ENCODE results near the gene SPATA2L. TPM values are rescaled to one million over a fixed set of nuclear protein-coding genes. Genes with fewer than 3 reads are reported as not detected.

Gene SPATA2L
- total RNA-seq, 1 donor from 2014 or later, result 8.2 TPM

DNA sequence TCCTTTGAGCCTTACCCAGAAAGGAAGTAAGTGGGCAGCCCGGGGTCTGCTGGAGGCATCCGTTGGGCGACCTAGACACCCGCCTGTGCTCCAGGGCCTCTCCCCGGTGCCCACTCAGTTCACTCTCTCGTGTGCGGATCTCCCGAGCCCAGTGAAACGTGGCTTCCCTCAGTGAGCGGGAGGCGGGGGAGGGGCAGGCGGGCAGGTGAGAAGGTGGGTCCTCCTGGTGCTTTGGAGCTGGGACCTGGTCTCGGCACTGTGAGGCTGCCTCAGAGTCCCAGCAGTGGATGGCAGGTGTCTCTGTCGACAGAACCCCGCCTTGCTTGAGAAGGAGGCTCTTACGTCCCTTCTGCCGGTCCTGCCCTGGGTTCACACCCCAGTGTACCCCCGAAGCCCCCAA lies 27.8 kb upstream of the SPATA2L start:
- intact Hi-C loops (cut with micrococcal nuclease), result no loop called here

DNA sequence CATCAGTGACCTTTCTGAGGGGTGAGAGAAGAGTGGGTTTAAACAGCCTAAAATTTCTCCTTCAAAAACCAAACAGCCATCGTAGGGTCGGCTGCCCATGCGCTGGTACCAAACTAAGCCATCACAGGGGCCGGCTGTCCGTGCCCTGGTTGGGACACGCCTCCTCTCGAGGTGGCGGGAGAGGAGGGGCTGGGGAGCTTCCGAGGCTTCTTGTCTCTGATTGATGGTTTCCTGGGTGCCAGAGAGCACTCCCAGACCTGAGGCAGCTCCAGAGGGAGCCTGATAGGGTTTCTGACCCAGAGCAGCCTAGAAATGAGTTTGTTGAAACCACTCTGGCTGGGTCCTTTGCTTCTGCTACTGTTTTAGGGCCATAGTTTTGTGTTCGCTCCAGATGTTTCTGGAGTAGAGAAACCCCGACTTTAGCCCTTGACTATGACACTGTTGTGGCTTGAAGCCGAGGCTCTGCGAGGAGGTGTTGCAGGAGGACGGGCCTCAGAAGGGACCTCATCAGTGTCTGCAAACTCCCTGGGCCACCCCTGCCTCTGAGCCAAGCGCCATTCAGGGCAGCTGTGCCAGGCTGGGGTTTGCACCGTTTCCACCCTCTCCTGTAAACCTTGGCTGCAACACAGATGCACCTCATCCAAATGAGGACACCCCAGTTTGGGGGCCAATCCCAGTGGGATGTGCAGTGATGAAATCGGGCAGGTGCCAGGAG lies 26.1 kb upstream of the SPATA2L start:
- intact Hi-C loops (cut with micrococcal nuclease), result no loop called here

DNA sequence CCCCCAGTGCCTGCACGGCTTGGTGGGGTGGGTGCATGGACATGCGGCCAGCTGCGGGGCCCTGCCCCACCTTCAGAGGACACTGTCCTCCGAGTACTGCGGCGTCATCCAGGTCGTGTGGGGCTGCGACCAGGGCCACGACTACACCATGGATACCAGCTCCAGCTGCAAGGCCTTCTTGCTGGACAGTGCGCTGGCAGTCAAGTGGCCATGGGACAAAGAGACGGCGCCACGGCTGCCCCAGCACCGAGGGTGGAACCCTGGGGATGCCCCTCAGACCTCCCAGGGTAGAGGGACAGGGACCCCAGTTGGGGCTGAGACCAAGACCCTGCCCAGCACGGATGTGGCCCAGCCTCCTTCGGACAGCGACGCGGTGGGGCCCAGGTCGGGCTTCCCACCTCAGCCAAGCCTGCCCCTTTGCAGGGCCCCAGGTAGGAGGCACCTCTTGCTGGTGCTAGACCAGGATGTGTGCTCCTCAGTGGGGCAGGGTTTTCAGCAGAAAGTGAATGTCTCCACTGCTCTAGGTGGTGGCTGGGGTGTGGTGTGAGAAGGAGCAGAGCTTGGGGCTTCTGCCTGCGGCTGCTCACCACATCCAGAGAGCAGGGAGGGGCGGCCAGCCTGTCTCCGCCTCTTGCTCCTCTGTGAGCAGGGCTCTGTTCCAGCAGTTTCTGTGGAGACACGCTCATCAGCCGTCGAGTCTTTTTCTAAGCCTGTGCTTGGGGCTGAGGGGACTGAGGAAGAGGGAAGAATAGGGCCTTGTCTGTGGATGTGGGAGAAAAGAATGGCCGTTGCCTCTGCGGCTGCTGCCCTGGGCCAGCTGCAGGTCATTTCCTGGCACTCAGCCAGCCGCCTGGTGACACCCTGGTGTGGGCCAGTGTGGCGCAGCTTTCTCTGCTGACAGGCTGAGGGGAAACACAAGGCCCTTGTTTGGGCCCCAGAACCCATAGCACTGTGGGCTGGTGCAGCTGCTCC lies 22.1 kb upstream of the SPATA2L start:
- intact Hi-C loops (cut with micrococcal nuclease), result loop anchor here (1.0 to 5.0 kb wide), 9 partner anchors 14 to 249 kb away; partner anchors contain the start of genes CDK10, SPG7 and TUBB3

DNA sequence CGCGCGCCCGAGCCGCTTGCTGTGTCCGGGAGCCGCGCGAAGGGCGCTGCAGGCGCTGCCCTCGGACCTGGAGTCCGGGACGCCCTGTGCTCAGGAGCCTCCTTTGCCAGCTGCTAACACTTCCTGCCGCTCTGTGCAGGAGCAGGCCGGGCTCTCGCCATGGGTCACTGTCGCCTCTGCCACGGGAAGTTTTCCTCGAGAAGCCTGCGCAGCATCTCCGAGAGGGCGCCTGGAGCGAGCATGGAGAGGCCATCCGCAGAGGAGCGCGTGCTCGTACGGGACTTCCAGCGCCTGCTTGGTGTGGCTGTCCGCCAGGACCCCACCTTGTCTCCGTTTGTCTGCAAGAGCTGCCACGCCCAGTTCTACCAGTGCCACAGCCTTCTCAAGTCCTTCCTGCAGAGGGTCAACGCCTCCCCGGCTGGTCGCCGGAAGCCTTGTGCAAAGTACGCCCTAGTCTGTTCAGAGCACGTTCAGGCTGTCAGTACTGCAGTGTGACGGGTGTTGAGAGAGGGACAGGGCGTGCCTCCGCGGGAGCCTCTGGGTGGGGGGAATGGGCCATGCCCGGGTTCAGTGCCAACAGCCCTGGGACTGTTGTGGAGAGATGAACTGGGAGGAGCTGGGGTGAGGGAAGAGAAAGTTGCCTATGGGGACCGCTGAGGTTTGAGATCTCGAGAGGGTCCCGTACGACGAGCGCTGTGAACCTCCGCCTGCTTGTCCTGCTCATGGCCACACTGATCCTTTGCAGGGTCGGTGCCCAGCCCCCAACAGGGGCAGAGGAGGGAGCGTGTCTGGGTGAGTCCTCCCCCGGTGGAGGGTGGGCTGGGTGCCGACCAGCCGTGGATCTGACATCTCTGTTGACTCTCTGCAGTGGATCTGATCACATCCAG lies 21.1 kb upstream of the SPATA2L start:
- intact Hi-C loops (cut with micrococcal nuclease), result loop anchor here (1.0 to 5.0 kb wide), 13 partner anchors 11 to 250 kb away; partner anchors contain the start of genes CDK10, FANCA, SPG7 and TUBB3

DNA sequence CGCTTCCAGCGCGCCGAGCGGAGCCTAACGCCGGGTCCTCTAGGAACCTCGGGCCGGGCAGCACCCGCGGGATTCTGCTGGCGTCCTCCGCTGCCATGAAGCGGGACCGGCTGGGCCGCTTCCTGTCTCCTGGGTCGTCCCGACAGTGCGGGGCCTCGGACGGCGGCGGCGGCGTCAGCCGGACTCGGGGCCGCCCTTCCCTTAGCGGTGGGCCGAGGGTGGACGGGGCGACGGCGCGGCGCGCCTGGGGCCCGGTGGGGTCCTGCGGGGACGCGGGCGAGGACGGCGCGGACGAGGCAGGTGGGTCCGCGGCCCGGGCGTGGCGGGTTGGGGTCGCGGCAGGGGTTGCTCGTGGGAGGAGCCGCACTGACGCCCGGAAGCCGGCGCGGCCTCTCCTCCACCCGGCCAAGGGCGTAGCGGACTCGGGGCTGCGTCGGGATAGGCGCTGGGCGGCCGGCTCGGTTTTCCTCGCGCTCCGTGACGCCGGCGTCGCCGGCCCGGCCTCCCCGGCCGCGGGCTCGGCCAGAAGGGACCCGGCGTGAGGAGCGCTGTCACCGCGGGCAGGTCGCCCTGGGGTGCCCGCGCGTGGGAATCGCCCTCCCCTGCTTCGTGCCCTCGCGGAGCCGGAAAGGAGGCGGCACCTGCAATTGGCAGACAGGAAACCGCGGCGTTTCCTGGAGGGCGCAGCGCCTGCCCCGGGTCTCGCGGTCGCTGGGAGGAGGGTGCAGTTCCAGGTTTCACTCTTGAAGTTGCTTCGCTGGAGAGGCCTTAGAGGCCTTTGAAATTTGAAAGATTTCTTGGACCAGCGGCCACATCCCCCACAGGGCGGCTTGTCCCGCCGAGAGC lies 20.3 kb upstream of the SPATA2L start:
- intact Hi-C loops (cut with micrococcal nuclease), result loop anchor here (1.0 to 5.0 kb wide), 9 partner anchors 10 to 251 kb away; partner anchors contain the start of genes FANCA, SPG7 and TUBB3

DNA sequence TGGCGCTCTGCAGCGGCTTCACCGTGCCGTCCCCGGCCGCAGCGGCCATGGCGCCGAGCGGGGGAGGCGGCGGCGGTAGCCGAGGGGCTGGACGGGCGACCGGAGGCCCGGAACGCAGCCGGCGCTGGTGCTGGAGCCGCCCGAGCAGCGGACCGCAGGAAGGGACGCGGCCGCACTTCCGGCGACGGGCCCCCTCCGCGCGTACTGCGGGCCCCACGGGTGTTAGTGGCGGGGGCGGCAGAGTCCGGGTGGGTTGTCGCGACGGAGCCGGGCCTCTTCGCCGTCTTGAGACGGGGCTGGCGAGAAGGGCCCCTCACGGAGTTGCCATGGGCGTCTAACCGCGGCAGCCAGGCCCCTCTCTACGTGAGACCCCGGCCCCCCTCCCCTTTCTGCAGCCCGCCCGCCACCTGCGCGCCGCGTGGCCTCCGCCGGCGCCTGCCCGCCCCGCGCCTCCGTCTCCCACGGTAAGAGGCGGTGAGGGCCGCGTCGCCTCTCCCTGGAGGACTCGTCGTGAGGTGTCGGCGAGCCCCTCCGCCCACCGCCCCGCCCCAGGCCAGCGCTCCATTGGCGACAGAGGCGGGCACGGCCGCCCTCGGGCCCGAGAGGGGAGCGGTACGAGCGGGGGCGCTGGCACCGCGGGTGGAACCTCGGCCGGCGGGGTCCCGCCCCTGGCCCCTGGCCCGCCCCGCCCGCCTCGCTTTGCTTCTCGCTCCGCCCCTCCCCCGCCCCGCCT lies 19.5 kb upstream of the SPATA2L start, which contains the start of the genes VPS9D1 and ZNF276:
VPS9D1 (minus strand) TSS at position 86 of the 733 bp plus-strand sequence; CDS start at position 49, 37 bp downstream.
ZNF276 (plus strand) TSS at position 725 of the 733 bp plus-strand sequence. CDS start 104 bp downstream, outside the sequence.
- intact Hi-C loops (cut with micrococcal nuclease), result loop anchor here (1.0 to 5.0 kb wide), 4 partner anchors 15 to 214 kb away; partner anchors contain the start of genes SPG7 and TUBB3

DNA sequence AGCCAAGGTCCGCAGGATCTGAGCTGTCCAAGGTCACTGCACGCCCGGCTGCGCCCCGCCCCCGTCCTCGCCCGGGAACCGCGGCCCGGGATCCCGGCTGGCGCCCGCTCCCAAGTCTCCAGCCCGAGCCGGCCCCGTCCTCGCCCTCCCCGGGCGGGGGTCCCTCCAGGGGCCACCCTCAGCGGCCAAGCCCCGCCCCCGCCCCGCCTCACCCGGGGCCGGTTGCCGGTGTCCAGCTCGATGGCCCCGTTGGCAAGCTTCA lies 19.0 kb upstream of the SPATA2L start:
- intact Hi-C loops (cut with micrococcal nuclease), result loop anchor here (5.0 kb wide), 2 partner anchors 202 to 213 kb away; partner anchors contain the start of genes SPG7 and TUBB3

DNA sequence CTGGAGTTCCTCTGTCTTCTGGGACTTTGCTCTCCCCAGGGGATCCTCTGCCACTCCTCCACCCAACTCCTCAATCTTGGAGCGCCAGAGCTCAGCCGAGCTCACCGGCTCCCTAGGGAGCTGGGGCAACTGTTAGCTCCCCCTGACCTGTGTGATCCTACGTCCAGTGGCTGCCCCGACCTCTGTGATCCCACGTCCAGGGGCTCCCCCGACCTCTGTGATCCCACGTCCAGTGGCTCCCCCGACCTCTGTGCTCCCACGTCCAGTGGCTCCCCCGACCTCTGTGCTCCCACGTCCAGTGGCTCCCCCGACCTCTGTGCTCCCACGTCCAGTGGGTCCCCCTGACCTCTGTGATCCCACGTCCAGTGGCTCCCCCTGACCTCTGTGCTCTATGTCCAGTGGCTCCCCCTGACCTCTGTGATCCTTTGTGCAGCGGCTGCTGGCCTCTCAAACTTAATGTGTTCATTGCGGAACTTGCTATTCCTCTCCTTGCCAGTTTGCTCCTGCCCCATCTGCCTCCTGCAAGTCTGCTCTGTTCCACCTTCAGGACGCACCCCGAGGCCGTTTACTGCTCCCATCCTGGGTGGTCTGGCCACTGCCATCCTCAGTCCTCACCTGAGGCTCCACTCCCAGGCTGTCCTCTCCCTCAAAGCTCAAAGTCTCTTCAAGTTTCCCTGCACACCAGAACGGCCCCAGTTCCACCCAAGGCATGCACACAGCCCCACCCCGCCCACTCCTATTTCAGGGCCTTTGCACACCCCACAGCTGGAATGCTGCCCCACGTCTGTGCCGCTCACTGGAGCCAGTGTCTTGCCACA lies 16.4 kb upstream of the SPATA2L start:
- intact Hi-C loops (cut with micrococcal nuclease), result no loop called here

DNA sequence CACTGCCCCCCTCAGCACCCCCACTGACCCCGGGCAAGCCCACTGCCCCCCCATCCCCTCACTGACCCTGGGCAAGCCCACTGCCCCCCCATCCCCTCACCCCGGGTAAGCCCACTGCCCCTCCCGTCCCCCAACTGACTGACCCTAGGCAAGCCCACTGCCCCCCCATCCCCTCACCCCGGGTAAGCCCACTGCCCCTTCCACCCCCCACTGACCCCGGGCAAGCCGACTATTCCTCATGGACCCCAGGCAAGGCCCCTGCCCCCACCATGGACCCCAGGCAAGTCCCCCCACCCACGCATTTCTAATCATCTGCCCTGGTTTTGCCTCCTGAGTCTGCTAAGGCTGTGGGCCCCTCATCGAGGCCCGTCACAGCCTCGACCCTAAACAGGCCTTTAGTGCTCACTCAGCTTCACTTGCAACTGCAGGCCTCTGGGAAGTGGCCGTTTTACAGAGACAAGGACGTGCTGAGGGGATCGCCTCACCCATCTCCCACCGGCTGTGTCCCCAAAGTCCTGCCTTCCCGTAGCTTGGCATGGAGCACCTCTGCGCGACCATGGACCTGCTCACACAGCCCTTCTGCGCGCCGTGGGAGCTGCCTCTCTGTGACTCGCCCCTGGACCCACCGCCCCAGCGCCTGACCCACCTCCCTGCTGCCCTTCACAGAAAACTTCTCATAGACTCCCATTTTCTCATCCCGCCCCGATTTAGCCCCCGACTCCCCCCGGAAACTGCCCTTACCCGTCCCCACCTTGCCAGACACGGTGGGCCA lies 15.6 kb upstream of the SPATA2L start:
- intact Hi-C loops (cut with micrococcal nuclease), result no loop called here

DNA sequence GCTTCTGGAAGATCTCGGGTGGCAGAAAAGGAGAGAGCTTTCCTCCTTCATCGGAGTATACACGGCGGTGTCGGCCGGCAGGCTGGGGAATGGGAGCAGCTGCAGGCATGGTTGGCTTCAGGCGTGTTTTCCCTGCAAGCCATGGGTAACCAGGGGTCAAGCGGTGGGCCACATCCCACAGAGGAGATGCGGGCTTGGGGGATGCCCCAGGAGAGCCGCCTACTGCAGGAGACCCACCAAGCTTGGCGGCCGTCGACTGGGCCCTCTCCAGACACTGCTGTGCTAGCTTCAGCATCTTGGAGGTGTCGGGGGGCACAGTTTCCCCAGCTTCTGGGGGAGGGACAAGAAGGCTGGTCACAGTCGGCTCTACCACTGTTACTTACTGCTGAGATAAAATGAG lies 15.0 kb upstream of the SPATA2L start:
- intact Hi-C loops (cut with micrococcal nuclease), result no loop called here

DNA sequence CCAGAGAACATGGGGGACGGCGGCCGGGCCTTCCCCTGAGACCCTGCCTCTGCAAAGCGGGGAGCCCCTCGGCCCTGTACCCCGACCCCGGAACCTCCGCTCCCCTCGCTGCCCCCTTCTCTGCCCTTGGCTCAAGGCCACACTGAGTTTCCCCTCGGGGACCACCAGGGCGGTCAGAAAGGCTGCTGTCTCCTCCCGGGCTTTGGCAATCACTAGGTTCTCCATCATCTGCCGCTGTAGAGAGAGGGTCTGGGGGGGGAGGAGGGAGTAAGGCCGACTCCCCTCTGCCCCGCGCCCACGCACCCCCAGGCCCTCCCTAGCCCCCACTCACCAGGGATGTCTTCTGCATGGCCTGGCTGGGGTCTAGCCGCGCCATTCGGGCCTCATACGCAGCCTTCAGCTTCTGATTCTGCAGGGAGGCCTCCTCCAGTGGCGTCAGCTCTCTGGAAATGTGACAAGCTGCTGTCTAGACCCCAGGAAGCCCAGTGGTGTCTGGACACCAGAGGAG lies 10.8 kb upstream of the SPATA2L start:
- intact Hi-C loops (cut with micrococcal nuclease), result no loop called here

DNA sequence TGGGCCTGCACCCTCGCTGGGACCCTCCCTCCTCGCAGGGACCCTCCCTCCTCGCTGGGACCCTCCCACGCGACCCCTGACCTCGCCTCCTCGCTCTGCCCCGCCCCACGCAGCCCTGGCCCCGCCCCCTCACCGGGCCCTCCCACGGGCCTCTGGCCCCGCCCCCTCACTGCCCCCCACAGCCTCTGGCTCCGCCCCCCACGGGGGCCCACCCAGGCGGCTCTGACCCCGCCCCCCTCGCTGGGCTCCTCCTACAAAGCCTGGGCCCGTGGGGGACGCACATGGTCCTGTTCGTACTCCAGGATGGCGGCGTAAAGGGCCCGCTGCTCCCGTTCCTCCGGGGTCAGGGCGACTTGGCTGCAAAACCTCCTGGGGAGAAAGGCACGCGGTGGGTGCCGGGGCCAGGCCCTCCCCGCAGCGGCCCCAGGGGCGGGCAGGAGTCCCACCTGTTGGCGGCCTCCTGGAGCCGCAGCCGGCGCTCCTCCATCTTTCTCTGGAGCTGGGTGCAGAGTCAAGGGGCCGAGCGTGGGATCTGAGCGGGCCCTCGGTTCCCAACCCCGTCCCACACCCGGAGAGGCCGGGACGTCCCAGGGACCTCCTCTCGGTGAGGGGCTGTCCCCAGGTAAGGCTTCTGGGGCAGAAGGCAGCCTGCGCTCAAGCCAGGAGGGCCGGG lies 10.2 kb upstream of the SPATA2L start:
- intact Hi-C loops (cut with micrococcal nuclease), result loop anchor here (1.0 kb wide), 2 partner anchors 9 to 11 kb away; no protein-coding TSS in a partner anchor

DNA sequence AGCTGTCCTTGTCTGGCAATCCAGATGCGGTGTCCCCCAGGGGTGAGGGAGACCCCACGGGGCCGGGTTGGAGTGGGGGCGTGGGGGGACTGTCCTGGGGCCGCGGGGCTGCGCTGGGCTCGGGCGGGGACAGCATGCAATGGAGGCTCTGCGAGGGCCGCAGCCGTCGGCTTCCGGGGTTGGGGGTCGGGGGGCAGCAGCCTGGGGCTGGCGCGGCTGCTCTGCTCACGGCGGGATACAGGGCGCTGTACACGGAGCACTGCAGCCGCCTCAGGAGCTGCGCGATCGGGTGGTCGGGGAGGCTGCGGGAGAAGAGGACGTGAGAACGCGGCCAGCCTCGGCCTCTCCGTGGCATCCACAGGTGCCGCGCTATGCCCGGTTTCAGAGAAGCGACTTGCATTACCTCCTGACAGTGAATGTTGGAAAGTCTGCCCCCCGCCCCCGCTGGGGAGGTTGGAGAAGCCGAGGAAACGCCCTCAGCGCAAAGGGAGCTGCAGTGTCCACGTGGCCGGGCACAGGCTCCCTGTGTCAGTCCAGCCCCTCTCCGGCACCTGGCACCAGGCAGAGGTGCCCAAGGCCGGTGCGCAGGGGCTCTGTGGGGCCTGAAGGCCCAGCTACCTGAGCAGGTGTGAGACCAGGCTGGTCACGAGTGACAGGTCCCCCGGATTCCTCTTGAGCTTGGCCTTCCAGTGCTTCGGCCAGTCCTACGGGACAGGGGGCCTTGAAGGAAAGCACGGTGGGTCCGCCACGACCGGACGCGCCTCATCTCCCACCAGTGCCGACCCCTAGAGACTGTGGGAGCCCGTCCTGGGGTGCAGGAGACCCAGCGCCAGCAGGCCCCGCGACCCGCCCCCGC lies 9.4 kb upstream of the SPATA2L start:
- intact Hi-C loops (cut with micrococcal nuclease), result loop anchor here (1.0 kb wide), 2 partner anchors 9 to 11 kb away; no protein-coding TSS in a partner anchor

DNA sequence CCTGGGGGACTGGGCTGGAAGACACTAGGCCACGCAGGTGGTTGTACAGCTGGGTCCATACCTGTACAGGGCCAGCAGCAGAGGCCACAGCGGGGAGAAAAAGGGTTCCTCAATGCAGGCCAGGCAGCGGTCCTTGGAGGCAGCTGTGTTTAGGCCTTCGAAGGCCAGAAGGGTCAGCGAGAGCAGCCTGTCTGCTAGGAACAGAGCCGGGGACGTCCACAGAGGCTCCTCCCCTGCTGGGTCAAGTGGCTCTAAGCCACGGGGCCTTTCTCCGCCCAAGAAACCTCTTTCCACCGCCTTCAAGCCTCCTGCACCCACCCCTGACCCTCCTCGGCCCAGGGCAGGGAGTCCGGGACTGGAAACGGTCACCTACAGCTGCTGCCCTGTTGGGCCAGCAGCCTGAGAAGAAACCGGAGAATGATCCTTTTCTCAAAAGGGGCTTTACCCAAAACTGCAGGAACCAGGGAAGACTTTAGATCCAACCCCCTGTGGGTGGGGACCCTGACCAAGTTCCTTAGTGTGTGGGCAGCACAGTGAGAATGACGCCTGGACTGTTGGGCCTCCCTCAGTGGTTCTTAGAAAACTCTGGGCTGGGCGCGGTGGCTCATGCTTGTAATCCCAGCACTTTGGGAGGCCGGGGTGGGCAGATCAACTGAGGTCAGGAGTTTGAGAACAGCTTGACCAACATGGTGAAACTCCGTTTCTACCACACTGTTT lies 8.4 kb upstream of the SPATA2L start:
- intact Hi-C loops (cut with micrococcal nuclease), result no loop called here

DNA sequence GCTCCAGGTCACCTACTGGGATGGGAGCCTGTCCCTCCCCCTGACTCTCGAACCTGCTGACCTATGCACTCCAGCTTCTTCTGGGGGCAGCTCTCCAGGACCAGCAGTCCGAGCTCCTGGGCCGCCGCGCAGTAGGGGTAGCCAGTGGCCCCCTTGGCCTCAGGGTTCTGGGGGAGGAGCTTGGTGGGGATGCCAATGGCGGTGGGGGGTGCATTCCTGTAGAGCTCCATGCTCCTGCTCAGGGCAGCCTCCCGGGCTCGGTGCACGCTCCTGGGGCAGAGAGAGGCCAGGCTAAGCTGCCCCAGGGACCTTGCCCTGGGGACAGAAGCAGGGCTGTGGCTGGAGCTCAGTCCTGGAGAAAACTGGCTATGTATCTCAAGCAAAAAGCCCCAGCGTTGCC lies 7.7 kb upstream of the SPATA2L start:
- intact Hi-C loops (cut with micrococcal nuclease), result no loop called here
